NCI-H2107 treated with DMSO at 0.1 percent for 48 hours (cell line): ENCODE data around the gene CALN1.
"Not testable (repeated sequence)": the region's sequence is repeated elsewhere in the genome, so short reads cannot be mapped to it uniquely, and the experiment has no call there.

Experiments
- DNase-seq: peaks from one replicate; lab custom pipeline; 2025; ENCODE audit not compliant: unreplicated experiment; lab: John Stamatoyannopoulos, UW

CALN1 gene

GRCh38 chr7:72409638-72410015, 2.5 kb downstream of the CALN1 start:
- no peak for DNase-seq

- DNase-seq = no peak
These were observed 3.0 kb downstream of the CALN1 start for GRCh38 chr7:72408966-72409637.

- DNase-seq = no peak
These were observed 5.2 kb downstream of the CALN1 start for GRCh38 chr7:72406820-72407403.

GRCh38 chr7:72405871-72406270, 6.3 kb downstream of the CALN1 start:
- DNase-seq = no peak

- DNase-seq = no peak
These were observed 6.7 kb downstream of the CALN1 start for GRCh38 chr7:72405418-72405817.

GRCh38 chr7:72404743-72405142, 7.4 kb downstream of the CALN1 start:
- no peak for DNase-seq

- DNase-seq = no peak
These were observed 8.6 kb downstream of the CALN1 start for GRCh38 chr7:72403458-72404076.

GRCh38 chr7:72394016-72394415, 18.1 kb downstream of the CALN1 start:
- no peak for DNase-seq

- DNase-seq = no peak
These were observed 20.2 kb downstream of the CALN1 start for GRCh38 chr7:72391821-72392377.

GRCh38 chr7:72386118-72386517, 26.0 kb downstream of the CALN1 start:
- no peak for DNase-seq

GRCh38 chr7:72362246-72362645, 49.9 kb downstream of the CALN1 start:
- no peak for DNase-seq

GRCh38 chr7:72345208-72345727, 66.9 kb downstream of the CALN1 start:
- DNase-seq = no peak

- DNase-seq = no peak
These were observed 68.1 kb downstream of the CALN1 start for GRCh38 chr7:72343991-72344390.

- not testable (repeated sequence) for DNase-seq
These were observed 68.8 kb downstream of the CALN1 start for GRCh38 chr7:72343354-72343753.

GRCh38 chr7:72337390-72338167, 74.6 kb downstream of the CALN1 start:
- no peak for DNase-seq

GRCh38 chr7:72336632-72337389, 75.3 kb downstream of the CALN1 start:
- no peak for DNase-seq

- no peak for DNase-seq
These were observed 75.8 kb downstream of the CALN1 start for GRCh38 chr7:72336382-72336631.

- DNase-seq = no peak
These were observed 76.4 kb downstream of the CALN1 start for GRCh38 chr7:72335561-72336381.

GRCh38 chr7:72334698-72335097, 77.4 kb downstream of the CALN1 start:
- no peak for DNase-seq

GRCh38 chr7:72334066-72334465, 78.1 kb downstream of the CALN1 start:
- no peak for DNase-seq
